HepG2 (cell line): Measurements from ENCODE around the gene TMPRSS11F. TPM values are rescaled to one million over a fixed set of nuclear protein-coding genes. Genes with fewer than 3 reads are reported as not detected.

Experiments
- ATAC-seq: fragments of 200-7000 bp; cut with Tn5 transposase; 3 replicates; pipeline ENCODE4 v1.9.1; 2020; ENCODE audit warnings: mild to moderate bottlenecking, moderate library complexity
- Bru-seq: library from RNA; stranded (reverse); fragments of 400-500 nt; gene quantifications from one replicate; lab custom pipeline; 2021; lab: Mats Ljungman, UMichigan
- BruChase-seq, 2 experiments: library from RNA; stranded (reverse); fragments of 400-500 nt; gene quantifications; one replicate each; lab custom pipeline; 2021; lab: Mats Ljungman, UMichigan
- BruUV-seq: library from RNA; stranded (reverse); fragments of 400-500 nt; replicated peaks from 2 replicates; lab custom pipeline; 2021; lab: Mats Ljungman, UMichigan
- CTCF ChIA-PET: fragments of 300-600 bp; formaldehyde crosslinking; extraction: SDS; loops from one replicate; lab custom pipeline; 2021; ENCODE audit warnings: low total read pairs, inconsistent platforms, low intra/inter-chr PET ratio; lab: Yijun Ruan, JAX
- POLR2A ChIA-PET: fragments of 350-600 bp; sonication (Branson Sonifier 250); formaldehyde crosslinking; loops from one replicate; lab custom pipeline; 2020; ENCODE audit warnings: antibody characterized with exemption, inconsistent platforms; lab: Yijun Ruan, JAX
- DNase-seq: peaks from one replicate; pipeline ENCODE4 v3.0.0-alpha.2; 2015; ENCODE audit warnings: low spot score
- FAIRE-seq: peaks from 3 replicates; lab custom pipeline; 2011; peaks lifted over from hg19 to GRCh38; lab: Jason Lieb, UNC
- H2AFZ ChIP-seq: one replicate; pipeline ENCODE4 v1.6.1; 2011; ENCODE audit warnings: low read length, inconsistent platforms
- H3K27ac ChIP-seq: fragments of 300-600 bp; 3 replicates; pipeline ENCODE4 v1.8.0; 2011; ENCODE audit warnings: mixed run types, mild to moderate bottlenecking, mixed read lengths, low read length, inconsistent platforms; ENCODE audit not compliant: insufficient read depth; ENCODE audit errors: extremely low read length
- H3K27me3 ChIP-seq, 2 experiments: fragments of 200-600 bp in 1 of 2; 2 replicates in 1 of 2; 3 replicates in 1 of 2; pipeline versions ENCODE4 v1.6.0 to v1.8.0; 2011; ENCODE audit warnings: low read length in 2 of 2, mild to moderate bottlenecking in 2 of 2, moderate library complexity in 2 of 2, inconsistent platforms in 1 of 2; ENCODE audit not compliant: insufficient read depth in 2 of 2, control insufficient read depth in 1 of 2
- H3K36me3 ChIP-seq, 2 experiments: fragments of 200-600 bp in 1 of 2; replicated peaks in 1 of 2; 2 replicates in 1 of 2; 3 replicates in 1 of 2; pipeline versions ENCODE4 v1.5.1 to v1.8.0; 2011; ENCODE audit warnings: low read length in 2 of 2, inconsistent platforms in 1 of 2; ENCODE audit not compliant: insufficient read depth in 2 of 2, control insufficient read depth in 1 of 2
- H3K4me1 ChIP-seq: 2 replicates; pipeline ENCODE4 v1.5.1; 2012; ENCODE audit warnings: low read length, inconsistent platforms; ENCODE audit not compliant: insufficient read depth
- H3K4me2 ChIP-seq: 2 replicates; pipeline ENCODE4 v1.6.0; 2011; ENCODE audit warnings: low read depth, low read length, inconsistent platforms
- H3K4me3 ChIP-seq, 3 experiments: fragments of 200-600 bp in 1 of 3; sonication (generic), shearing (Covaris generic) in 1 of 3; replicated peaks in 1 of 3; 2 replicates each; pipeline ENCODE4 v1.5.1; 2011 to 2016; ENCODE audit warnings: low read length in 3 of 3, inconsistent platforms in 2 of 3, low read depth in 2 of 3, mild to moderate bottlenecking in 2 of 3, control low read depth in 1 of 3, mixed read lengths in 1 of 3; ENCODE audit not compliant: insufficient read depth in 1 of 3
- H3K79me2 ChIP-seq: one replicate; pipeline ENCODE4 v1.6.1; 2011; ENCODE audit warnings: low read length, inconsistent platforms; ENCODE audit not compliant: insufficient read depth
- H3K9ac ChIP-seq: 2 replicates; pipeline ENCODE4 v1.6.0; 2011; ENCODE audit warnings: mild to moderate bottlenecking, low read depth, low read length, inconsistent platforms; ENCODE audit not compliant: insufficient read depth
- H3K9me3 ChIP-seq: 2 replicates; pipeline ENCODE4 v1.5.1; 2012; ENCODE audit warnings: mild to moderate bottlenecking, low read length
- H4K20me1 ChIP-seq: 2 replicates; pipeline ENCODE4 v1.6.0; 2011; ENCODE audit warnings: inconsistent platforms, mild to moderate bottlenecking, low read length, moderate library complexity; ENCODE audit not compliant: insufficient read depth
- ETV5 ChIP-seq: IDR thresholded peaks from 2 replicates; pipeline ENCODE4 v1.6.1; 2018; ENCODE audit warnings: missing biosample characterization, missing genetic modification reagents, inconsistent platforms, borderline replicate concordance
- GRHL1 ChIP-seq: sonication (generic); formaldehyde crosslinking; conservative IDR thresholded peaks from 2 replicates; pipeline ENCODE4 v1.8.0; 2022; ENCODE audit warnings: missing genetic modification reagents
- HNF1B ChIP-seq: sonication (generic); formaldehyde crosslinking; IDR thresholded peaks from 2 replicates; pipeline ENCODE4 v1.5.1; 2020; ENCODE audit warnings: mild to moderate bottlenecking, moderate library complexity, missing genetic modification reagents
- MXD3 ChIP-seq: IDR thresholded peaks from 2 replicates; pipeline ENCODE4 v1.6.1; 2016; ENCODE audit warnings: mild to moderate bottlenecking, missing biosample characterization, missing genetic modification reagents
- NAIF1 ChIP-seq: sonication (generic); formaldehyde crosslinking; IDR thresholded peaks from 2 replicates; pipeline ENCODE4 v1.5.0; 2020; ENCODE audit warnings: mild to moderate bottlenecking, missing genetic modification reagents, borderline replicate concordance
- NFE2L1 ChIP-seq: sonication (generic); formaldehyde crosslinking; IDR thresholded peaks from 2 replicates; pipeline ENCODE4 v1.4.0; 2020; ENCODE audit warnings: missing genetic modification reagents, mild to moderate bottlenecking, borderline replicate concordance
- POLR2A ChIP-seq, 2 experiments: IDR thresholded peaks; 2 replicates each; pipeline ENCODE4 v1.6.1; 2011; ENCODE audit warnings: low read depth in 2 of 2, low read length in 2 of 2, mild to moderate bottlenecking in 1 of 2, moderate library complexity in 1 of 2; ENCODE audit not compliant: insufficient read depth in 1 of 2
- RXRB ChIP-seq: IDR thresholded peaks from 2 replicates; pipeline ENCODE4 v1.6.1; 2016; ENCODE audit warnings: borderline replicate concordance, missing genetic modification reagents, missing compliant biosample characterization
- SRSF4 ChIP-seq: fragments of 200-400 bp; formaldehyde crosslinking; IDR thresholded peaks from one replicate; pipeline ENCODE4 v1.6.1; 2018; ENCODE audit warnings: mild to moderate bottlenecking, low read depth, low read length, moderate library complexity; ENCODE audit not compliant: poor library complexity, severe bottlenecking
- THAP9 ChIP-seq: sonication (generic); formaldehyde crosslinking; IDR thresholded peaks from 2 replicates; pipeline ENCODE4; 2020; ENCODE audit warnings: missing genetic modification reagents, mild to moderate bottlenecking, borderline replicate concordance
- YEATS4 ChIP-seq: sonication (generic); formaldehyde crosslinking; IDR thresholded peaks from 2 replicates; pipeline ENCODE4 v1.4.0; 2020; ENCODE audit warnings: missing genetic modification reagents, borderline replicate concordance
- ZNF3 ChIP-seq: IDR thresholded peaks from 2 replicates; pipeline ENCODE4 v1.7.0; 2017; ENCODE audit warnings: inconsistent platforms
- WGBS: methylation state at CpG from one replicate; pipeline ENCODE4 v1.1.6; 2017; ENCODE audit warnings: low lambda C conversion rate; 5-methylcytosine and 5-hydroxymethylcytosine counted together
- in situ Hi-C: cut with HindIII; loops from 2 replicates; pipeline ENCODE4 v1.10.0; 2017; ENCODE audit warnings: low pct_unique_long_range_greater_than_20kb; ENCODE audit not compliant: extremely low pct_ligation_motif_present
- intact Hi-C: fragments of 100-400 bp; cut with micrococcal nuclease; formaldehyde crosslinking; loops from one replicate; pipeline ENCODE4 v1.10.0; 2022; ENCODE audit not compliant: unreplicated experiment
- long read RNA-seq, 2 experiments: library from RNA in 1 of 2; library from polyadenylated mRNA in 1 of 2; stranded (forward) in 1 of 2; unstranded in 1 of 2; transcript quantifications; one replicate each; pipeline ENCODE4 v2.0.0, GENCODE V29; 2019 to 2022
- polyA minus RNA-seq, 3 experiments: library from RNA; depleted of rRNA, polyadenylated mRNA; stranded (reverse); fragments of >200 nt; gene quantifications; 2 replicates each; pipeline ENCODE4 v1.2.3, GENCODE V29; 2011; ENCODE audit warnings: low replicate concordance in 1 of 3
- polyA plus RNA-seq, 8 experiments: library from polyadenylated mRNA; depleted of rRNA in 3 of 8; stranded (reverse) in 7 of 8; unstranded in 1 of 8; fragments of >200 nt; fragmentation: Illumina TruSeq in 4 of 8; extraction: Trizol in 4 of 8; gene quantifications; 2 replicates each; pipeline versions ENCODE4 v1.2.1 to v1.2.3, GENCODE V29; 2011 to 2016; ENCODE audit warnings: low read depth in 4 of 8, missing spikeins in 1 of 8, mixed read lengths in 1 of 8; ENCODE audit not compliant: insufficient read depth in 1 of 8
- total RNA-seq, 5 experiments: library from RNA; depleted of rRNA; stranded (reverse); fragments of >200 nt; fragmentation: Illumina TruSeq; extraction: Trizol; gene quantifications; 2 replicates each; pipeline ENCODE4 v1.2.3, GENCODE V29; 2016; ENCODE audit warnings: low read depth in 1 of 5

TMPRSS11F gene
- not detected in 2 replicates for total RNA-seq (2016; rRNA removed; fragmentation: Illumina TruSeq; extraction: Trizol)
- total RNA-seq (2016; cell fraction: cytosol; rRNA removed; fragmentation: Illumina TruSeq; extraction: Trizol; ENCODE audit: low read depth): not detected in 2 replicates
- not detected in 2 replicates for total RNA-seq (2016; cell fraction: insoluble cytoplasmic fraction; rRNA removed; fragmentation: Illumina TruSeq; extraction: Trizol)
- total RNA-seq (2016; cell fraction: membrane; rRNA removed; fragmentation: Illumina TruSeq; extraction: Trizol): not detected in 2 replicates
- total RNA-seq (2016; cell fraction: nucleus; rRNA removed; fragmentation: Illumina TruSeq; extraction: Trizol): not detected in 2 replicates
- not detected in 2 replicates for polyA plus RNA-seq (2011; rRNA removed)
- polyA plus RNA-seq (2011; cell fraction: cytosol; rRNA removed): not detected in 2 replicates
- not detected in 2 replicates for polyA plus RNA-seq (2011; cell fraction: nucleus; rRNA removed)
- not detected in 2 replicates for polyA plus RNA-seq (2012)
- polyA plus RNA-seq (2016; cell fraction: cytosol; fragmentation: Illumina TruSeq; extraction: Trizol; ENCODE audit: low read depth): not detected in 2 replicates
- not detected in 2 replicates for polyA plus RNA-seq (2016; cell fraction: insoluble cytoplasmic fraction; fragmentation: Illumina TruSeq; extraction: Trizol; ENCODE audit: low read depth)
- not detected in 2 replicates for polyA plus RNA-seq (2016; cell fraction: membrane; fragmentation: Illumina TruSeq; extraction: Trizol; ENCODE audit: low read depth)
- polyA plus RNA-seq (2016; cell fraction: nucleus; fragmentation: Illumina TruSeq; extraction: Trizol; ENCODE audit: insufficient read depth, low read depth): not detected in 2 replicates
- not detected in 2 replicates for polyA minus RNA-seq (2011; rRNA and poly(A)+ RNA removed; ENCODE audit: low replicate concordance)
- not detected in 2 replicates for polyA minus RNA-seq (2011; cell fraction: cytosol; rRNA and poly(A)+ RNA removed)
- polyA minus RNA-seq (2011; cell fraction: nucleus; rRNA and poly(A)+ RNA removed): not detected in 2 replicates
- Bru-seq, nascent RNA: not detected
- percentile 2 among the genes with signal in this experiment for BruChase-seq, experiment 1, labeled RNA remaining after a 6-hour chase
- BruChase-seq, experiment 2, labeled RNA remaining after a 2-hour chase: not detected
- long read RNA-seq, experiment 1: 0 reads
- long read RNA-seq, experiment 2: 0 reads

- Histone ChIP-seq H2AFZ (no peak within 1 kb of the TSS), H3K79me2 (no peaks in the 10 kb centered on the region), H3K27me3 (no peaks in the 10 kb centered on the region), H3K9me3 (no peaks in the 10 kb centered on the region), H4K20me1 (no peaks in the 10 kb centered on the region), H3K27ac (no peak within 1 kb of the TSS), H3K9ac (no peak within 1 kb of the TSS), H3K4me1 (no peaks in the 10 kb centered on the region), H3K4me3 (no peak within 1 kb of the TSS), H3K4me2 (no peak within 1 kb of the TSS), H3K36me3 (no peaks in the 10 kb centered on the region)
- DNase-seq: no peak
- TF ChIP-seq NAIF1 (CRISPR knock-in tag): no peak
- TF ChIP-seq ZNF3 (CRISPR knock-in tag): no peak
- TF ChIP-seq NFE2L1 (CRISPR knock-in tag): no peak
- no peak for TF ChIP-seq GRHL1 (CRISPR knock-in tag)
- TF ChIP-seq SRSF4: no peak
- no peak for TF ChIP-seq HNF1B
- no peak for TF ChIP-seq YEATS4 (CRISPR knock-in tag)
- no peak for TF ChIP-seq RXRB (CRISPR knock-in tag)
- no peak for TF ChIP-seq POLR2A (IDR thresholded peaks at IDR 0.05; ENCODE audit: insufficient read depth in 1 of 2, low read depth in 2 of 2, low read length in 2 of 2)
- no peak for TF ChIP-seq MXD3 (CRISPR knock-in tag)
- TF ChIP-seq ETV5 (CRISPR knock-in tag): no peak
- TF ChIP-seq THAP9 (CRISPR knock-in tag): no peak
- ChIA-PET CTCF (no interaction called here), POLR2A (no interaction called here)
- BruUV-seq: no TSS peak
- 64% methylated on average over 3 of the region's 3 CpGs for WGBS
- ATAC-seq: no peak
- intact Hi-C loops (no loop called here), in situ Hi-C loops (no loop called here)
- no peak for FAIRE-seq
These were observed at the start of gene TMPRSS11F for GRCh38 chr4:68129793-68130192. TMPRSS11F (minus strand) TSS chr4:68129869; CDS start chr4:68129820, 49 bp downstream.
